Measurements from ENCODE around the gene OGG1.
"Not testable (repeated sequence)": the region's sequence is repeated elsewhere in the genome, so short reads cannot be mapped to it uniquely, and the experiment has no call there.

OGG1 gene

GRCh38 chr3:9768141-9768775 lies 18.5 kb downstream of the OGG1 start:
- no peak for DNase-seq

- DNase-seq, result no peak
These were observed 19.3 kb downstream of the OGG1 start for GRCh38 chr3:9769012-9769411.

- peak; percentile 71 for DNase-seq
These were observed 19.9 kb downstream of the OGG1 start, which contains the start of gene CAMK1 for GRCh38 chr3:9769426-9770275. Gene CAMK1 (minus strand): TSS chr3:9769947. CDS start chr3:9767749, 2,198 bp downstream.

GRCh38 chr3:9770276-9770812 lies 20.6 kb downstream of the OGG1 start:
- no peak for DNase-seq

- not testable (repeated sequence) for DNase-seq
These were observed 21.3 kb downstream of the OGG1 start for GRCh38 chr3:9771007-9771406.

GRCh38 chr3:9776896-9777693 lies 27.3 kb downstream of the OGG1 start:
- DNase-seq, result no peak

- no peak for DNase-seq
These were observed 27.9 kb downstream of the OGG1 start for GRCh38 chr3:9777694-9778021.

GRCh38 chr3:9778143-9779074 lies 28.7 kb downstream of the OGG1 start:
- peak; percentile 80 for DNase-seq

GRCh38 chr3:9779075-9779593 lies 29.4 kb downstream of the OGG1 start:
- no peak for DNase-seq

- DNase-seq, result peak; percentile 57
These were observed 30.1 kb downstream of the OGG1 start for GRCh38 chr3:9779721-9780457.

GRCh38 chr3:9780458-9780812 lies 30.7 kb downstream of the OGG1 start:
- no peak for DNase-seq

- no peak for DNase-seq
These were observed 31.2 kb downstream of the OGG1 start for GRCh38 chr3:9780910-9781309.

GRCh38 chr3:9781551-9781950 lies 31.8 kb downstream of the OGG1 start:
- no peak for DNase-seq

- no peak for DNase-seq
These were observed 32.3 kb downstream of the OGG1 start for GRCh38 chr3:9781978-9782603.

GRCh38 chr3:9782770-9783169 lies 33.0 kb downstream of the OGG1 start:
- peak; percentile 35 for DNase-seq

GRCh38 chr3:9783954-9784353 lies 34.2 kb downstream of the OGG1 start:
- DNase-seq, result no peak

- DNase-seq, result no peak
These were observed 35.2 kb downstream of the OGG1 start for GRCh38 chr3:9784965-9785364.

GRCh38 chr3:9785602-9786001 lies 35.9 kb downstream of the OGG1 start:
- DNase-seq, result no peak

GRCh38 chr3:9786209-9786739 lies 36.5 kb downstream of the OGG1 start:
- DNase-seq, result no peak

All from activated CD4-positive, alpha-beta T cell treated with anti-CD3 and anti-CD28 coated beads, Interleukin-2, amount 50 U/mL, for 16 hours (primary cell).